Left colon (tissue), 2 donors: ENCODE measurements around the gene KRTAP2-2. TPM values are rescaled to one million over a fixed set of nuclear protein-coding genes. Genes with fewer than 3 reads are reported as not detected.
"Not testable (repeated sequence)": the region's sequence is repeated elsewhere in the genome, so short reads cannot be mapped to it uniquely, and the experiment has no call there.

Source experiments
- ATAC-seq: fragments of 200-7000 bp; cut with Tn5 transposase; one replicate; pipeline ENCODE4 v1.9.1; 2020; ENCODE audit warnings: mild to moderate bottlenecking, moderate library complexity
- DNase-seq, 2 donors: peaks; one replicate each; pipeline ENCODE4 v3.0.0-alpha.2; 2020
- intact Hi-C, 2 donors: fragments of 100-400 bp; cut with DNase I in 1 of 2; cut with micrococcal nuclease in 1 of 2; formaldehyde crosslinking; loops; one replicate each; pipeline versions ENCODE4 v1.11.2 to v1.14.0; 2022; cut with DNase I, micrococcal nuclease
- total RNA-seq, 2 donors: library from RNA; stranded (reverse); fragmentation: NEBNext Ultra II Directional; extraction: Animal tissue kit (Norgen Biotek cat#: 25700); gene quantifications; one replicate each; pipeline ENCODE4 v1.2.1, GENCODE V29; 2021
- donor health status: DM: no; HTN: no; CAD: no.
- donor health status: DM: yes; HTN: yes; CAD: no.

The KRTAP2-2 gene
- total RNA-seq, 2 donors from 2014 or later = not detected

- ATAC-seq (no peak), DNase-seq (no peak)
- intact Hi-C loops = no loop called here
Measured at GRCh38 chr17:41037853-41038350, 17.1 kb downstream of the KRTAP2-2 start.

- DNase-seq, ATAC-seq, intact Hi-C loops: not testable (repeated sequence)
Measured at GRCh38 chr17:41034346-41034935, 20.6 kb downstream of the KRTAP2-2 start, which contains the start of gene KRTAP1-3. KRTAP1-3 (minus strand) TSS chr17:41034874; CDS start chr17:41034821, 53 bp downstream.

- DNase-seq (no peak), ATAC-seq (no peak)
- intact Hi-C loops = no loop called here
Measured at GRCh38 chr17:41029633-41030245, 25.3 kb downstream of the KRTAP2-2 start, which contains the start of gene KRTAP1-4. KRTAP1-4 (minus strand) TSS chr17:41030195; CDS start chr17:41030078, 117 bp downstream.

GRCh38 chr17:41026715-41027471 is 28.1 kb downstream of the KRTAP2-2 start, which contains the start of gene KRTAP1-5:
KRTAP1-5 (minus strand) TSS chr17:41027208; CDS start chr17:41027155, 53 bp downstream.
- no peak for DNase-seq
- intact Hi-C loops = no loop called here
- no peak for ATAC-seq

- ATAC-seq = no peak
- no peak for DNase-seq
- intact Hi-C loops = no loop called here
Measured at GRCh38 chr17:41024697-41025096, 30.3 kb downstream of the KRTAP2-2 start.

GRCh38 chr17:41020336-41020735 is 34.7 kb downstream of the KRTAP2-2 start:
- ATAC-seq (no peak), DNase-seq (no peak)
- intact Hi-C loops = no loop called here

GRCh38 chr17:41019415-41019814 is 35.6 kb downstream of the KRTAP2-2 start:
- intact Hi-C loops = no loop called here
- no peak for ATAC-seq
- no peak for DNase-seq

- DNase-seq (no peak), ATAC-seq (no peak)
- intact Hi-C loops = no loop called here
Measured at GRCh38 chr17:41018541-41018940, 36.5 kb downstream of the KRTAP2-2 start.

- intact Hi-C loops = no loop called here
- no peak for ATAC-seq
- DNase-seq = no peak
Measured at GRCh38 chr17:41016578-41017215, 38.3 kb downstream of the KRTAP2-2 start.

GRCh38 chr17:41015454-41015853 is 39.6 kb downstream of the KRTAP2-2 start:
- no peak for ATAC-seq

GRCh38 chr17:41013606-41014005 is 41.4 kb downstream of the KRTAP2-2 start:
- intact Hi-C loops = no loop called here
- ATAC-seq (no peak), DNase-seq (no peak)

More at GRCh38 chr17:41015454-41015853, 39.6 kb downstream of the KRTAP2-2 start:
- intact Hi-C loops = no loop called here
- no peak for DNase-seq

GRCh38 chr17:41013181-41013580 is 41.8 kb downstream of the KRTAP2-2 start:
- ATAC-seq (no peak), DNase-seq (no peak)
- intact Hi-C loops = no loop called here

- no peak for DNase-seq
- intact Hi-C loops = no loop called here
- ATAC-seq = no peak
Measured at GRCh38 chr17:41012326-41013120, 42.5 kb downstream of the KRTAP2-2 start.

GRCh38 chr17:41010441-41010840 is 44.6 kb downstream of the KRTAP2-2 start:
- intact Hi-C loops = no loop called here
- DNase-seq (no peak), ATAC-seq (no peak)

GRCh38 chr17:41009936-41010335 is 45.1 kb downstream of the KRTAP2-2 start:
- DNase-seq (no peak), ATAC-seq (no peak)
- intact Hi-C loops = no loop called here

- ATAC-seq (no peak), DNase-seq (no peak)
- intact Hi-C loops = no loop called here
Measured at GRCh38 chr17:41009301-41009760, 45.7 kb downstream of the KRTAP2-2 start.

- intact Hi-C loops = no loop called here
- no peak for DNase-seq
- no peak for ATAC-seq
Measured at GRCh38 chr17:41008811-41009210, 46.2 kb downstream of the KRTAP2-2 start, which contains the start of gene KRTAP3-1. KRTAP3-1 (minus strand) TSS chr17:41009128; CDS start chr17:41009074, 54 bp downstream.
